ENCODE measurements around the gene ESPN.

The ESPN gene

GRCh38 chr1:6456800-6457466, 32.4 kb downstream of the ESPN start:
- peak; percentile 12; the same call in 2 of the 3 replicates for ATAC-seq
- no peak for TF ChIP-seq ZFP30 (CRISPR knock-in tag; IDR thresholded peaks at IDR 0.05)
- TF ChIP-seq PATZ1 (CRISPR knock-in tag; IDR thresholded peaks at IDR 0.05; ENCODE audit: borderline replicate concordance): no peak
- TF ChIP-seq BACH2 (CRISPR knock-in tag; IDR thresholded peaks at IDR 0.05; ENCODE audit: borderline replicate concordance): no peak
- no peak for TF ChIP-seq CSRNP3 (CRISPR knock-in tag; IDR thresholded peaks at IDR 0.05)
- no peak for TF ChIP-seq ZNF565 (CRISPR knock-in tag; conservative IDR thresholded peaks at IDR 0.05; ENCODE audit: low read depth)
- TF ChIP-seq CREB5 (CRISPR knock-in tag; IDR thresholded peaks at IDR 0.05; ENCODE audit: low read depth): no peak
- TF ChIP-seq OSR1 (CRISPR knock-in tag; IDR thresholded peaks at IDR 0.05): no peak
- no peak for TF ChIP-seq GLIS3 (CRISPR knock-in tag; IDR thresholded peaks at IDR 0.05)
- TF ChIP-seq ZC3H10 (CRISPR knock-in tag; IDR thresholded peaks at IDR 0.05): no peak
- no peak for TF ChIP-seq TOX (CRISPR knock-in tag; IDR thresholded peaks at IDR 0.05; ENCODE audit: borderline replicate concordance)
- TF ChIP-seq TCF4 (CRISPR knock-in tag; IDR thresholded peaks at IDR 0.05; ENCODE audit: borderline replicate concordance): no peak
- no peak for TF ChIP-seq CSDC2 (CRISPR knock-in tag; IDR thresholded peaks at IDR 0.05)
- no peak for TF ChIP-seq ZFP3 (CRISPR knock-in tag; IDR thresholded peaks at IDR 0.05)

GRCh38 chr1:6459850-6460265, 35.3 kb downstream of the ESPN start:
- TF ChIP-seq POU6F1 (CRISPR knock-in tag; IDR thresholded peaks at IDR 0.05; ENCODE audit: borderline replicate concordance, low read depth): no peak
- TF ChIP-seq CREB5 (CRISPR knock-in tag; IDR thresholded peaks at IDR 0.05; ENCODE audit: low read depth): no peak
- TF ChIP-seq ZNF8 (CRISPR knock-in tag; IDR thresholded peaks at IDR 0.05): no peak
- TF ChIP-seq PPARA (CRISPR knock-in tag; IDR thresholded peaks at IDR 0.05; ENCODE audit: borderline replicate concordance): no peak
- TF ChIP-seq ZC3H10 (CRISPR knock-in tag; IDR thresholded peaks at IDR 0.05): no peak
- TF ChIP-seq OSR1 (CRISPR knock-in tag; IDR thresholded peaks at IDR 0.05): no peak
- no peak for TF ChIP-seq ARNTL (CRISPR knock-in tag; IDR thresholded peaks at IDR 0.05; ENCODE audit: borderline replicate concordance, low read depth)
- TF ChIP-seq ZFP30 (CRISPR knock-in tag; IDR thresholded peaks at IDR 0.05): no peak
- TF ChIP-seq RARB (CRISPR knock-in tag; IDR thresholded peaks at IDR 0.05): no peak
- TF ChIP-seq BACH2 (CRISPR knock-in tag; IDR thresholded peaks at IDR 0.05; ENCODE audit: borderline replicate concordance): no peak
- no peak for TF ChIP-seq GLIS3 (CRISPR knock-in tag; IDR thresholded peaks at IDR 0.05)
- no peak for ATAC-seq

- no peak for TF ChIP-seq TCF4 (CRISPR knock-in tag; IDR thresholded peaks at IDR 0.05; ENCODE audit: borderline replicate concordance)
- no peak for TF ChIP-seq ESRRG (CRISPR knock-in tag; IDR thresholded peaks at IDR 0.05)
- TF ChIP-seq CREB5 (CRISPR knock-in tag; IDR thresholded peaks at IDR 0.05; ENCODE audit: low read depth): no peak
- no peak for TF ChIP-seq SNAI2 (CRISPR knock-in tag; IDR thresholded peaks at IDR 0.05)
- TF ChIP-seq GLIS3 (CRISPR knock-in tag; IDR thresholded peaks at IDR 0.05): no peak
- TF ChIP-seq ZNF565 (CRISPR knock-in tag; conservative IDR thresholded peaks at IDR 0.05; ENCODE audit: low read depth): no peak
- TF ChIP-seq ZNF70 (CRISPR knock-in tag; IDR thresholded peaks at IDR 0.05): no peak
- TF ChIP-seq CSDC2 (CRISPR knock-in tag; IDR thresholded peaks at IDR 0.05): no peak
- TF ChIP-seq PATZ1 (CRISPR knock-in tag; IDR thresholded peaks at IDR 0.05; ENCODE audit: borderline replicate concordance): no peak
- no peak for TF ChIP-seq OSR1 (CRISPR knock-in tag; IDR thresholded peaks at IDR 0.05)
- no peak for TF ChIP-seq ARNTL (CRISPR knock-in tag; IDR thresholded peaks at IDR 0.05; ENCODE audit: borderline replicate concordance, low read depth)
- no peak for TF ChIP-seq ZFP30 (CRISPR knock-in tag; IDR thresholded peaks at IDR 0.05)
- no peak for TF ChIP-seq ZC3H10 (CRISPR knock-in tag; IDR thresholded peaks at IDR 0.05)
- TF ChIP-seq BACH2 (CRISPR knock-in tag; IDR thresholded peaks at IDR 0.05; ENCODE audit: borderline replicate concordance): no peak
- no peak for TF ChIP-seq ZNF8 (CRISPR knock-in tag; IDR thresholded peaks at IDR 0.05)
- no peak for TF ChIP-seq CSRNP3 (CRISPR knock-in tag; IDR thresholded peaks at IDR 0.05)
- TF ChIP-seq PPARA (CRISPR knock-in tag; IDR thresholded peaks at IDR 0.05; ENCODE audit: borderline replicate concordance): no peak
- no peak for TF ChIP-seq ZFP3 (CRISPR knock-in tag; IDR thresholded peaks at IDR 0.05)
- no peak for ATAC-seq
Measured at GRCh38 chr1:6460301-6461050, 35.9 kb downstream of the ESPN start.
